Measurements from ENCODE around the gene LMAN2.

The LMAN2 gene

DNA sequence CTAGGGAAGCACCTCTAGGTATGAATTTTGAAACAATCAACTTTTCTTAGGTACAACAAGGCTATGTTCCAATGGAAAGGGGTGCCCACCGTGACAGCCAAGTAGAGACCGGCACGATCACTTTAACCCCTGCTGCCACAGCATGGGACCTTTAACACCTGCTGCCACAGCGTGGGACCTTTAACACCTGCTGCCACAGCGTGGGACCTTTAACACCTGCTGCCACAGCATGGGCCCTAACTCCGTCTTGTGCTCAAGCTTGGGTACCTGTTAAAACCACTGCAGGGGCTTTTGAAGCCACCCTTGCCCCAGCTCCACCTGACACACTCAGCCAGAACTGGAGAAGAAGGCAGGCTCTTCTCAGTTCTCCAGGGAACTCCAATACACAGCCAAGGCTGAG lies 21.6 kb downstream of the LMAN2 start:
- H3K4me3 ChIP-seq (ENCODE audit: low read depth, low read length): no peak overlapping the region
- TF ChIP-seq, protein P1, sequence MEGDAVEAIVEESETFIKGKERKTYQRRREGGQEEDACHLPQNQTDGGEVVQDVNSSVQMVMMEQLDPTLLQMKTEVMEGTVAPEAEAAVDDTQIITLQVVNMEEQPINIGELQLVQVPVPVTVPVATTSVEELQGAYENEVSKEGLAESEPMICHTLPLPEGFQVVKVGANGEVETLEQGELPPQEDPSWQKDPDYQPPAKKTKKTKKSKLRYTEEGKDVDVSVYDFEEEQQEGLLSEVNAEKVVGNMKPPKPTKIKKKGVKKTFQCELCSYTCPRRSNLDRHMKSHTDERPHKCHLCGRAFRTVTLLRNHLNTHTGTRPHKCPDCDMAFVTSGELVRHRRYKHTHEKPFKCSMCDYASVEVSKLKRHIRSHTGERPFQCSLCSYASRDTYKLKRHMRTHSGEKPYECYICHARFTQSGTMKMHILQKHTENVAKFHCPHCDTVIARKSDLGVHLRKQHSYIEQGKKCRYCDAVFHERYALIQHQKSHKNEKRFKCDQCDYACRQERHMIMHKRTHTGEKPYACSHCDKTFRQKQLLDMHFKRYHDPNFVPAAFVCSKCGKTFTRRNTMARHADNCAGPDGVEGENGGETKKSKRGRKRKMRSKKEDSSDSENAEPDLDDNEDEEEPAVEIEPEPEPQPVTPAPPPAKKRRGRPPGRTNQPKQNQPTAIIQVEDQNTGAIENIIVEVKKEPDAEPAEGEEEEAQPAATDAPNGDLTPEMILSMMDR (IDR thresholded peaks at IDR 0.05; ENCODE audit: borderline replicate concordance, insufficient read depth, low read depth, low read length): no peak

DNA sequence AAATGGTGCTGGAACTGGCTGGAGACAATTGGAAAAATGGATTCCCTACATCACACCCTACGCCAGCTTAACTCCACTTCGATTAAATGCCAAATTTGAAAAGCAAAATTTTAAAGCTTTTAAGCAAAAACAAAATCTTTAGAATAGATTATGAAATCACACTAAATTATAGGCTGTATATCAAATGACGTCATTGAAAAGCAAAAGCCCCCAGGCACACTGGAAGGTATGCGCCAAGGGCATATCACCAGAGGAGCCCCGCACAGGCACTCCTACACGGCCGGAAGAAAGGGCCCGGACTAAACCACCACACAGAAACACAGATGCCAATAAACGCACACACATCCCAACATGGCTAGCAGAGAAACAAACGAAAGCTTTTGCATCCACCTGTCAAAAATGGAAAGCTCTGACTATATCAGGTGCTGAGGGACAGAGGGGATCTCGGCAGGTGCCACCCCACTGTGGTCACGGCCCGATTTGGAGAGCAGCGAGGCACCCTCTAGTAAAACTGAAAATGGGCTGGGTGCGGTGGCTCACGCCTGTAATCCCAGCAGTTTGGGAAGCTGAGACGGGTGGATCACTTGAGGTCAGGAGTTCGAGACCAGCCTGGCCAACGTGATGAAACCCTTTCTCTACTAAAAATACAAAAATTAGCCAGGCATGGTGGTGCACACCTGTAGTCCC lies 22.8 kb downstream of the LMAN2 start:
- TF ChIP-seq, protein P1 (IDR thresholded peaks at IDR 0.05; ENCODE audit: borderline replicate concordance, insufficient read depth, low read depth, low read length): no peak
- H3K4me3 ChIP-seq (ENCODE audit: low read depth, low read length): no peak overlapping the region

DNA sequence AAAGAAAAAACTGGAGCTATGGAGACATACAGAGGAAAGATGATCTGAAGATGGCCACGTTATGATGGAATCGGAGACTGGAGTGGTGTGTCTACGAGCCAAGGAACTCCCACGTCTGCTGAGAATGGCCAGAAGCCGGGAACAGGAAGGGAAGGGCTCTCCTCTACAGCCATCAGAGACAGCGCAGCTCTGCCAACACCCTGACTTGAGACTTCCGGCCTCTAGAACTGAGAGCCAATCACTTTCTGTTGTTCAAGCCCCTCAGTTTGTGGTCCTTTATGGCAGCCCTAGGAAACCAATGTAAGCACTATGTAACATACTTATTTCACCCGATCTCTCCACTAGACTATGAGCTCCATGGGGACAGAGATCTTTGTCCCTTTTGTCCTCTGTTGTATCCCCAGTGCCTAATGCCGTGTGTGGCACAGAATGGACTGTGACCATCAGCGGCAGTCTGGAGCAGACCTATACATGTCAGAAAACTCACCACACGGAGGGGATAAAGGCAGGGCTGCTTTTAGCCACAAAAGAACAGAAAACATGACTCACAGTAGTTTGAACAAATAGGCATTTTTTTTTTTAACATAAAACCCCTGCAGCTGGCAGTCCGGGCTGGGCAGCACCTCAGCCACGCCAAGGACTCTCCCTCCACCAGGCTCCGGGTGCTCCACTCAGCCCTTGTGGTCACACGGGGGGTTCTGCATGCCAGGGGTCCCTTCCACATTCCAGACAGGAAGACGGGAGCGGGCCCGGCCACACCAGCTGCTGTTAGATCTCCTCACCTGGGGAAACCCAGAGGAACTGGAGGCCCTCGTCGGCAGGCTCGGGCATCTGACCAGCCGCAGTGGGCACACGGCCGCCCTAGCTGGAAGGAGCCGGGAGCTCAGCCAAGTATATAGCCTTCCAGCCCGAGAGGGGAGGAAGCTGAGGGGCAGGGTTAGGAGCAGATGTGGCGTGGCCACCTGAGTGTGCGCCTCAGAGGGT lies 23.6 kb downstream of the LMAN2 start:
- TF ChIP-seq, protein P1 (IDR thresholded peaks at IDR 0.05; ENCODE audit: borderline replicate concordance, insufficient read depth, low read depth, low read length): no peak
- H3K4me3 ChIP-seq (ENCODE audit: low read depth, low read length): no peak overlapping the region

DNA sequence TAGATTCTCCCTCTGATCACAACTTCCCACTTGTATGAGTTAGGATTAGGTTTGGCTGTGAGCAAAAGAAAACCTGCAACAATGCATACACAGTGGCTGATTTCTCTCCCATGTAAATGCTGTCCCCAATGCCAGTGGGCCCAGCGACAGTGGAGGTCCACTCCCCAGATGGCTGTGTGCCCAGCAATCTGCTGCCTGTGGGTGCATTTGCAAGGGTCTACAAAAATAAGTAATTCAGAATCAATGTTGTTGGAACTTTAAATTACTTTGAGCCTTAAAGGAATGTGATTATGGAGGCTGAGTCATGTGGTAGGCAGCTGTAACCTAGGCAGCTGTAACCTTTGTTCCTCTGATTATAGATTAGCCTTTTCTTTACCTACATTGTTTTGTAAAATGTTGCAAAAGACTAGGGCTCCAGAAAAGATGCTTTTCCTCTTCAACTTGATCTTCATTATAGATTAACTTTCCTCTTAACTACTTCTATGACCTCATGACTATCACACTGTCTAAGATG lies 25.5 kb downstream of the LMAN2 start:
- TF ChIP-seq, protein P1 (IDR thresholded peaks at IDR 0.05; ENCODE audit: borderline replicate concordance, insufficient read depth, low read depth, low read length): no peak

DNA sequence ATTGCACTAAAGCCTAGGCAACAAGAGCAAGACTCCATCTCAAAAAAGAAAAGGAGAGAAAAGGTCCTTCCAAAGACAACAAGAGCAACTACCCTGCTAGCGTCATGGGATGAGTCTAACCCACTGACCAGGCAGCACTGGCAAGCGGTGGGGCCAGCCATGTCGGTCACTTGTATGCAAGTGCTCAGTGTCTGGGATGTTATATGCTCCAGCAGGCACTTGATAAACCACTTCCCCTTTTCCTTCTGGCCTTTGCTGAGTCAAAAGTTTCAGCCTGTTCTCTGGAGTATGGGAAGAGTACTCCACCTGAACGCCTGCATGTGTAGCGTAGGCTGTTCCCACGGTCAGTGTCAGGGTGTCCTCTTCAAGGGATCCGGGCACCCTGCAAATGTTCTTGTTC lies 30.6 kb downstream of the LMAN2 start:
- TF ChIP-seq, protein P1 (IDR thresholded peaks at IDR 0.05; ENCODE audit: borderline replicate concordance, insufficient read depth, low read depth, low read length): no peak
- H3K4me3 ChIP-seq (ENCODE audit: low read depth, low read length): no peak overlapping the region

More for the DNA sequence above, 25.5 kb downstream of the LMAN2 start:
- no peak overlapping the region for H3K4me3 ChIP-seq (ENCODE audit: low read depth, low read length)

DNA sequence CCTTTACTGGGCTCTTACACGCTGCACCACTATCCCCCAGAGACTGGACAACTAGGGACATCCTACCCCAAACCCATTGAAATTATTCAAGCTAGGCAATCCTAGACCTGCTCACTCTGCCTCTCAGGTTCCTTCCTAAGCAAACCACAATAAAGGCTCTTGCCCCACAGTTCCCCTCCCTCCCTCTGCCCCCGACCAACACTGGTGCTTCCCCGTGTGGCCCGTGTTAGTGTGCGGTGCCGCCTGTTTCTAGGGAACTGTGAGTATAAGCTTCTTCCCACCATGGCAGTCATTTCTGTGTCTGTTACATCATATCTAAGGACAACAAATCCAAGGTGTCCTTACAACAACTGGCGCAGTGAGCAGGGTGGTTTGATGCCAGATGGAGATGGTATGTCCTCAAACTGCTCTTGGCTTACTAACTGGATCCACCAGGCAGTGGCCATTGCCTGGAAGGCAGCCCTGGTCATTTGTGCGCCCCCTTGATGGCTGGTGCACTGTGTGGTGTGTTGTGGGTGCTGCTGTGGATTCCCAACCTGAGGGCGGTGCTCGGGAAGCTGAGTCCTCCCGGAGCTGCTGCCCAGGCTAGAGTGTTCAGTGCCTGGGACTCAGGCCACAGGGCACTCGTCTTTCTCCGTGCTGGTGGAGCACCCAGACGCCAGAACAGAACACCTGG lies 31.4 kb downstream of the LMAN2 start:
- TF ChIP-seq, protein P1 (IDR thresholded peaks at IDR 0.05; ENCODE audit: borderline replicate concordance, insufficient read depth, low read depth, low read length): no peak
- no peak overlapping the region for H3K4me3 ChIP-seq (ENCODE audit: low read depth, low read length)

Data from GM12875 (cell line).